ENCODE data around the gene AFG1L. TPM values are rescaled to one million over a fixed set of nuclear protein-coding genes. Genes with fewer than 3 reads are reported as not detected.

The AFG1L gene
- total RNA-seq, 2 donors from 2014 or later = 10.5 to 11.1 TPM

- Histone ChIP-seq H3K9me3 (ENCODE audit: control insufficient read depth, low read length) (no peaks in the 10 kb centered on the region), H3K9ac (ENCODE audit: extremely low read depth, low read length, poor library complexity, severe bottlenecking) (no peak overlapping the region), H3K36me3 (ENCODE audit: control insufficient read depth, insufficient read depth, low read length) (no peaks in the 10 kb centered on the region), H3K4me1 (ENCODE audit: control insufficient read depth, insufficient read depth, low read length) (no peaks in the 10 kb centered on the region), H3K27me3 (ENCODE audit: control insufficient read depth, insufficient read depth, low read length, poor library complexity, severe bottlenecking) (no peaks in the 10 kb centered on the region), H3K4me3 (ENCODE audit: low read length) (no peak overlapping the region), H3K27ac (ENCODE audit: low read depth, low read length) (no peak overlapping the region)
- peaks cover 19% of the 10 kb centered on the region for H3K27me3 Mint-ChIP-seq (ENCODE audit: insufficient read depth)
- no peak overlapping the region for H3K27ac Mint-ChIP-seq
- WGBS, 2 experiments (ENCODE audit: insufficient coverage in 1 of 2, insufficient read length in 1 of 2) = 50% methylated on average over 5 of the region's 5 CpGs; no CpG with 5 or more reads in 1 of the 2 experiments
- H3K4me1 Mint-ChIP-seq = peaks cover 3% of the 10 kb centered on the region
- TF ChIP-seq, protein P1, sequence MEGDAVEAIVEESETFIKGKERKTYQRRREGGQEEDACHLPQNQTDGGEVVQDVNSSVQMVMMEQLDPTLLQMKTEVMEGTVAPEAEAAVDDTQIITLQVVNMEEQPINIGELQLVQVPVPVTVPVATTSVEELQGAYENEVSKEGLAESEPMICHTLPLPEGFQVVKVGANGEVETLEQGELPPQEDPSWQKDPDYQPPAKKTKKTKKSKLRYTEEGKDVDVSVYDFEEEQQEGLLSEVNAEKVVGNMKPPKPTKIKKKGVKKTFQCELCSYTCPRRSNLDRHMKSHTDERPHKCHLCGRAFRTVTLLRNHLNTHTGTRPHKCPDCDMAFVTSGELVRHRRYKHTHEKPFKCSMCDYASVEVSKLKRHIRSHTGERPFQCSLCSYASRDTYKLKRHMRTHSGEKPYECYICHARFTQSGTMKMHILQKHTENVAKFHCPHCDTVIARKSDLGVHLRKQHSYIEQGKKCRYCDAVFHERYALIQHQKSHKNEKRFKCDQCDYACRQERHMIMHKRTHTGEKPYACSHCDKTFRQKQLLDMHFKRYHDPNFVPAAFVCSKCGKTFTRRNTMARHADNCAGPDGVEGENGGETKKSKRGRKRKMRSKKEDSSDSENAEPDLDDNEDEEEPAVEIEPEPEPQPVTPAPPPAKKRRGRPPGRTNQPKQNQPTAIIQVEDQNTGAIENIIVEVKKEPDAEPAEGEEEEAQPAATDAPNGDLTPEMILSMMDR (conservative IDR thresholded peaks at IDR 0.05) = peak; percentile 93
- H3K4me3 Mint-ChIP-seq = no peak overlapping the region
- H3K36me3 Mint-ChIP-seq (ENCODE audit: low read depth) = no peaks in the 10 kb centered on the region
- H3K9me3 Mint-ChIP-seq = no peaks in the 10 kb centered on the region
- DNase-seq = peak; percentile 87
Observed at GRCh38 chr6:108541843-108542759, 247.2 kb downstream of the AFG1L start.

GRCh38 chr6:108543175-108543940 is 248.5 kb downstream of the AFG1L start:
- Histone ChIP-seq H3K27me3 (ENCODE audit: control insufficient read depth, insufficient read depth, low read length, poor library complexity, severe bottlenecking) (no peaks in the 10 kb centered on the region), H3K4me3 (ENCODE audit: low read length) (no peak overlapping the region), H3K36me3 (ENCODE audit: control insufficient read depth, insufficient read depth, low read length) (no peaks in the 10 kb centered on the region), H3K27ac (ENCODE audit: low read depth, low read length) (no peak overlapping the region), H3K4me1 (ENCODE audit: control insufficient read depth, insufficient read depth, low read length) (no peaks in the 10 kb centered on the region), H3K9me3 (ENCODE audit: control insufficient read depth, low read length) (no peaks in the 10 kb centered on the region), H3K9ac (ENCODE audit: extremely low read depth, low read length, poor library complexity, severe bottlenecking) (no peak overlapping the region)
- Mint-ChIP-seq H3K36me3 (ENCODE audit: low read depth) (no peaks in the 10 kb centered on the region), H3K9me3 (no peaks in the 10 kb centered on the region), H3K4me1 (no peaks in the 10 kb centered on the region), H3K4me3 (no peak overlapping the region), H3K27me3 (ENCODE audit: insufficient read depth) (peaks cover 16% of the 10 kb centered on the region), H3K27ac (no peak overlapping the region)
- TF ChIP-seq, protein P1 (conservative IDR thresholded peaks at IDR 0.05) = no peak
- 86 to 92% methylated on average over 6 to 7 of the region's 7 CpGs for WGBS, 2 experiments (ENCODE audit: insufficient coverage in 1 of 2, insufficient read length in 1 of 2)
- no peak for DNase-seq

- Histone ChIP-seq H3K4me1 (ENCODE audit: control insufficient read depth, insufficient read depth, low read length) (no peaks in the 10 kb centered on the region), H3K4me3 (ENCODE audit: low read length) (no peak overlapping the region), H3K27ac (ENCODE audit: low read depth, low read length) (no peak overlapping the region), H3K27me3 (ENCODE audit: control insufficient read depth, insufficient read depth, low read length, poor library complexity, severe bottlenecking) (no peaks in the 10 kb centered on the region), H3K36me3 (ENCODE audit: control insufficient read depth, insufficient read depth, low read length) (no peaks in the 10 kb centered on the region), H3K9me3 (ENCODE audit: control insufficient read depth, low read length) (no peaks in the 10 kb centered on the region), H3K9ac (ENCODE audit: extremely low read depth, low read length, poor library complexity, severe bottlenecking) (no peak overlapping the region)
- TF ChIP-seq, protein P1 (conservative IDR thresholded peaks at IDR 0.05) = no peak
- Mint-ChIP-seq H3K9me3 (no peaks in the 10 kb centered on the region), H3K4me3 (no peak overlapping the region), H3K27ac (no peak overlapping the region), H3K4me1 (no peaks in the 10 kb centered on the region), H3K27me3 (ENCODE audit: insufficient read depth) (peaks cover 16% of the 10 kb centered on the region), H3K36me3 (ENCODE audit: low read depth) (no peaks in the 10 kb centered on the region)
- 74 to 100% methylated on average over 1 to 3 of the region's 3 CpGs for WGBS, 2 experiments (ENCODE audit: insufficient coverage in 1 of 2, insufficient read length in 1 of 2)
- no peak for DNase-seq
Observed at GRCh38 chr6:108544606-108545005, 249.8 kb downstream of the AFG1L start.

Measured in endodermal cell (in vitro differentiated cells).